HG03095 (cell line): Measurements from ENCODE around the gene GALNT9.
"Not testable (repeated sequence)": the region's sequence is repeated elsewhere in the genome, so short reads cannot be mapped to it uniquely, and the experiment has no call there.

Source experiments
- ATAC-seq: cut with Tn5 transposase; IDR thresholded peaks from one replicate; pipeline ENCODE4 v1.9.1; 2021; ENCODE audit warnings: moderate library complexity; ENCODE audit not compliant: unreplicated experiment

Gene GALNT9

GRCh38 chr12:132329036-132329719 lies at the start of gene GALNT9:
GALNT9 (minus strand) TSS chr12:132329589; CDS start chr12:132329203, 386 bp downstream.
- no peak for ATAC-seq

- ATAC-seq, result not testable (repeated sequence)
Observed at GRCh38 chr12:132379057-132379456, 49.7 kb upstream of the GALNT9 start.

GRCh38 chr12:132377147-132377546 lies 47.8 kb upstream of the GALNT9 start:
- ATAC-seq, result no peak

- no peak for ATAC-seq
Observed at GRCh38 chr12:132376464-132376830, 47.1 kb upstream of the GALNT9 start.

- ATAC-seq, result no peak
Observed at GRCh38 chr12:132375747-132376463, 46.5 kb upstream of the GALNT9 start.

GRCh38 chr12:132374612-132375445 lies 45.4 kb upstream of the GALNT9 start:
- no peak for ATAC-seq

- ATAC-seq, result no peak
Observed at GRCh38 chr12:132373901-132374611, 44.7 kb upstream of the GALNT9 start.

GRCh38 chr12:132367852-132368251 lies 38.5 kb upstream of the GALNT9 start:
- ATAC-seq, result no peak

GRCh38 chr12:132367071-132367851 lies 37.9 kb upstream of the GALNT9 start:
- ATAC-seq, result no peak

- no peak for ATAC-seq
Observed at GRCh38 chr12:132366341-132366861, 37.0 kb upstream of the GALNT9 start.

- ATAC-seq, result no peak
Observed at GRCh38 chr12:132365226-132365625, 35.8 kb upstream of the GALNT9 start.

GRCh38 chr12:132364348-132364902 lies 35.0 kb upstream of the GALNT9 start:
- no peak for ATAC-seq

GRCh38 chr12:132363661-132364347 lies 34.4 kb upstream of the GALNT9 start:
- no peak for ATAC-seq

GRCh38 chr12:132362996-132363660 lies 33.7 kb upstream of the GALNT9 start:
- ATAC-seq, result no peak

GRCh38 chr12:132360906-132361777 lies 31.8 kb upstream of the GALNT9 start:
- ATAC-seq, result no peak

GRCh38 chr12:132360410-132360809 lies 31.0 kb upstream of the GALNT9 start:
- ATAC-seq, result no peak

- no peak for ATAC-seq
Observed at GRCh38 chr12:132359971-132360370, 30.6 kb upstream of the GALNT9 start.

GRCh38 chr12:132359551-132359950 lies 30.2 kb upstream of the GALNT9 start:
- ATAC-seq, result no peak
